ENCODE results near the gene FMN1.

Gene FMN1

GRCh38 chr15:32843219-32843815 is 351.2 kb downstream of the FMN1 start:
- no peak for DNase-seq

- no peak for DNase-seq
Measured at GRCh38 chr15:32842081-32842480, 352.4 kb downstream of the FMN1 start.

- DNase-seq, result no peak
Measured at GRCh38 chr15:32840507-32841245, 353.8 kb downstream of the FMN1 start.

GRCh38 chr15:32838820-32839219 is 355.7 kb downstream of the FMN1 start:
- DNase-seq, result no peak

- no peak for DNase-seq
Measured at GRCh38 chr15:32838338-32838737, 356.2 kb downstream of the FMN1 start.

GRCh38 chr15:32837935-32838334 is 356.6 kb downstream of the FMN1 start:
- DNase-seq, result no peak

GRCh38 chr15:32834156-32834555 is 360.4 kb downstream of the FMN1 start:
- DNase-seq, result no peak

GRCh38 chr15:32833379-32833821 is 361.1 kb downstream of the FMN1 start:
- no peak for DNase-seq

GRCh38 chr15:32831485-32831884 is 363.0 kb downstream of the FMN1 start:
- no peak for DNase-seq

GRCh38 chr15:32830241-32830640 is 364.3 kb downstream of the FMN1 start:
- DNase-seq, result no peak

GRCh38 chr15:32829436-32829835 is 365.1 kb downstream of the FMN1 start:
- no peak for DNase-seq

- DNase-seq, result no peak
Measured at GRCh38 chr15:32828507-32829186, 365.9 kb downstream of the FMN1 start.

GRCh38 chr15:32826685-32827084 is 367.8 kb downstream of the FMN1 start:
- no peak for DNase-seq

- no peak for DNase-seq
Measured at GRCh38 chr15:32825219-32825618, 369.3 kb downstream of the FMN1 start.

- no peak for DNase-seq
Measured at GRCh38 chr15:32824777-32825176, 369.7 kb downstream of the FMN1 start.

GRCh38 chr15:32823750-32824149 is 370.8 kb downstream of the FMN1 start:
- DNase-seq, result no peak

- no peak for DNase-seq
Measured at GRCh38 chr15:32822739-32823138, 371.8 kb downstream of the FMN1 start.

- no peak for DNase-seq
Measured at GRCh38 chr15:32819448-32819847, 375.1 kb downstream of the FMN1 start.

GRCh38 chr15:32818758-32819447 is 375.6 kb downstream of the FMN1 start:
- no peak for DNase-seq

- DNase-seq, result no peak
Measured at GRCh38 chr15:32817577-32817976, 376.9 kb downstream of the FMN1 start.

- DNase-seq, result no peak
Measured at GRCh38 chr15:32807331-32807730, 387.2 kb downstream of the FMN1 start.

GRCh38 chr15:32803631-32804030 is 390.9 kb downstream of the FMN1 start:
- no peak for DNase-seq

- DNase-seq, result no peak
Measured at GRCh38 chr15:32802286-32802936, 392.1 kb downstream of the FMN1 start.

Measured in activated T-cell treated with anti-CD3 and anti-CD28 coated beads for 4 hours (primary cell).